GM12892 (cell line): ENCODE measurements around the gene AK5.

ENCODE experiments used
- DNase-seq: peaks from one replicate; pipeline ENCODE4 v3.0.0; 2011; ENCODE audit not compliant: insufficient read length
- FAIRE-seq: peaks from 2 replicates; lab custom pipeline; 2011; peaks lifted over from hg19 to GRCh38; lab: Jason Lieb, UNC
- POLR2A ChIP-seq: IDR thresholded peaks from 2 replicates; pipeline ENCODE4 v1.6.1; 2011; ENCODE audit warnings: low read depth, low read length, control low read depth
- POLR2AphosphoS5 ChIP-seq: IDR thresholded peaks from 2 replicates; pipeline ENCODE4 v1.6.1; 2011; ENCODE audit warnings: low read depth, low read length, control low read depth
- TAF1 ChIP-seq: IDR thresholded peaks from 2 replicates; pipeline ENCODE4 v1.6.1; 2011; ENCODE audit warnings: low read depth, mild to moderate bottlenecking, control low read depth, low read length, borderline replicate concordance

The AK5 gene

GRCh38 chr1:77545970-77546369 lies 264.2 kb downstream of the AK5 start:
- DNase-seq (no peak), FAIRE-seq (no peak)
- TF ChIP-seq POLR2A: no peak
- TF ChIP-seq TAF1: no peak
- TF ChIP-seq POLR2AphosphoS5: no peak

DNA sequence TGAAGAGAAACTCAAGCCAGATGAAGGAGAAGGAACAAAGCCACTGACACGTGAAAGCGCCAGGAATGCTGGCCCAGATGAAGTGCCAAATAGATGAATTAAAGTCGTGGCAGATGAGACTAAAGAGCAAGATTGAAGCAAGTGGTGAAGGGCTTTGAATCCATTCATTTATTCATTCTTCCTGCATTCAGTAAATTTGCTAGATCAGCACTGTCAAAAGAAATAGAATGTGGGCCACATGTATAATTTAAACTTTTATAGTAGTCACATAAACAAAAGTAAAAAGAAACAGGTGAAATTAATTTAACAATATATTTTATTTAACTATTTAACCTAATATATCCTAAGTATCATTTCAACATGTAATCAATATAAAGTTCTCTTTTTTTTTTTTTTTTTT lies 265.1 kb downstream of the AK5 start:
- FAIRE-seq (no peak), DNase-seq (no peak)
- TF ChIP-seq TAF1 (no peak), POLR2AphosphoS5 (no peak), POLR2A (no peak)

DNA sequence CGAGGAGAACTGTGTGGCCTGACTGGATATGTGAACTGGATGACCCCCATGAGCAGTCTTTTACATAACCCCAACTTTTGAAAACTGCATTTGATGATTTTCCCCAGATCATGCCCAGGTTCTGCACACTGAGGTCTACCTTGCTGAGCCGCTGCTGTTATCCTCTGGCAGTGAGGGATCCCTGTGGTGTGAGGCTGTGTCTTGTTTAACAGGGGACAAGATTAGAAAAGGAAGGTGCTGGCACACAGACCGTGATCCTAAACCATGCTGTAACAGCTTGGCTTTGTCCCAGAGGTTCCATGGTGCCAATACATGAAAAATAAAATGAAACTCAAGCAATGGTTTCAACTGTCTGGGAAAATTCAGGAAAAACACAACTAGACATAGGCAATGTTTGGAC lies 266.5 kb downstream of the AK5 start:
- DNase-seq: no peak
- no peak for FAIRE-seq
- TF ChIP-seq POLR2AphosphoS5 (no peak), TAF1 (no peak), POLR2A (no peak)

DNA sequence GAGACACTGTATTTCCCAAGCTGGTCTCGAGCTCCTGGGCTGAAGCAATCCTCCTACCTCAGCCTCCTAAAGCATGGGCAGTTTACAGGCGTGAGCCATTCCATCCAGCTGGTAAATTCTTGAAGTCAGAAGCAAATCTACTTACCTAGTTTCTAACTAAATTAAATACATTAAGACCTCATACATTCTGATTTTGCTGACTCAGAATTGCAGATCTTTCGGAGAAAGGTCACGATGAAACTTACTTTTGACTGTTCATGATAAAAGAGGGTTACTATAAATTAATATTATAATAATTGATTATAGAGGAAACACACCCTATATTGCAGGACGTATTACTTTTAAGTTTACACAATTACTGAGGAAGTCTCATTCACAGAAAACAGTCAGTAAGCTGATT lies 268.3 kb downstream of the AK5 start:
- TF ChIP-seq TAF1: no peak
- TF ChIP-seq POLR2A: no peak
- TF ChIP-seq POLR2AphosphoS5: no peak
- FAIRE-seq (no peak), DNase-seq (no peak)

DNA sequence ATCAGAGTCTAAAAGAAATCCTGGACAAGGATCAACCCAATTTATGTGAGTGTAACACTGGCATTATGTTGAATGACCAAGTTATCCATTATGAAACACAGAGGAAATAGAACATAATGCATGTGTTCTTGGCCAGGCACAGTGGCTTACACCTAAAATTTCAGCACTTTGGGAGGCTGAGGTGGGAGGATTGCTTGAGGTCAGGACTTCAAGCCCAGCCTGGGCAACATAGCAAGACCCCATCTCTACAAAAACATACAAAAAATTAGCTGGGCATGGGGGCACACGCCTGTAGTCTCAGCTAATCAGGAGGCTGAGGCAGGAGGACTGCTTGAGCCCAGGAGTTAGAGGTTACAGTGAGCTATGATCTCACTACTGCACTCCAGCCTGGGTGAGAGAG lies 270.8 kb downstream of the AK5 start:
- no peak for FAIRE-seq
- TF ChIP-seq POLR2A (no peak), POLR2AphosphoS5 (no peak), TAF1 (no peak)
- no peak for DNase-seq

GRCh38 chr1:77553568-77554291 lies 271.9 kb downstream of the AK5 start:
- TF ChIP-seq TAF1 (no peak), POLR2A (no peak), POLR2AphosphoS5 (no peak)
- no peak for DNase-seq
- FAIRE-seq: no peak

- no peak for FAIRE-seq
- TF ChIP-seq POLR2A (no peak), POLR2AphosphoS5 (no peak)
- no peak for DNase-seq
Observed at GRCh38 chr1:77556045-77556444, 274.2 kb downstream of the AK5 start.

- DNase-seq (no peak), FAIRE-seq (no peak)
- TF ChIP-seq POLR2AphosphoS5: no peak
- no peak for TF ChIP-seq POLR2A
- no peak for TF ChIP-seq TAF1
Observed at GRCh38 chr1:77557053-77557452, 275.2 kb downstream of the AK5 start.

- FAIRE-seq (no peak), DNase-seq (no peak)
- TF ChIP-seq TAF1 (no peak), POLR2A (no peak), POLR2AphosphoS5 (no peak)
Observed at GRCh38 chr1:77558591-77559164, 276.9 kb downstream of the AK5 start.

DNA sequence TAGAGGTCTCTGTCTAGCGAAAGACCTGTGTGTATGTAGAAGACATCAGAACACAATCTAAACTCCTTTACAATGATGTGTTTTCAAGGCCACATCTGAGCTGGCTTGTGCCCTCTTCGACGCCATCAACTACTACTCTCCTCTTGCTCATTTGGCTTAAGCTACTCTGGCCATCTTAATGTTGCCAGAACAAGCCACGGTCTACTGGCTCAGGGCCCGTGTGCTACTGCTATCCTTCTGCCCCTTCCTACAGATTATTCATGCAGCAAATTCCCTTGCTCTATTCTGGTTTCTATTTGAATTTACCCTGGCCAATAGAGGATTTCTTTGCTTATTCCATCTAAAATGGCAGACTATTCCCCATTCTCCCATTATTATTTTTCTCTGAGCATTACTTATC lies 278.9 kb downstream of the AK5 start:
- FAIRE-seq (no peak), DNase-seq (no peak)
- TF ChIP-seq POLR2AphosphoS5 (no peak), POLR2A (no peak), TAF1 (no peak)

- FAIRE-seq: no peak
- no peak for DNase-seq
- TF ChIP-seq TAF1 (no peak), POLR2A (no peak), POLR2AphosphoS5 (no peak)
Observed at GRCh38 chr1:77562596-77563150, 280.9 kb downstream of the AK5 start.

DNA sequence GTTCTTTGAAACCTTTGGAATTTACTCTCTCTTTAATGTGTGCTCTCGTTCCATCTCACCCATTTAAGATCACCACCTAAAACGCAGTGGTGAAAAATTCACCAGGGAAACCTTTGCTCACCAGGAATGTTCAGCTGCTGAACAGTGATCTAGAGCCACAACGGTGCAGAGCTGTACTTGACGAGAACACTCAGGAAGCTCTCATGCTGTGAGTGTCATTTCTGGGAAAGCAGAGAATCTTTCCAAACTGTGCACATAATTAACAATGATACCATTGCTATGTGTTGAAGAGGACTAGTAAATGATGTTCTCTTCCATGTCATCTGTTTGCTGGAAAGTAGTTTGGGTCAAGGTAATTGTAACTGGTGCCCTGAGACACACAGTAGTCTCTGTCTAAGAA lies 283.5 kb downstream of the AK5 start:
- FAIRE-seq: no peak
- no peak for DNase-seq

More for the DNA sequence above, 283.5 kb downstream of the AK5 start:
- TF ChIP-seq POLR2A (no peak), TAF1 (no peak), POLR2AphosphoS5 (no peak)
